MCF 10A (cell line): ENCODE measurements around the gene TNIK. TPM values are rescaled to one million over a fixed set of nuclear protein-coding genes. Genes with fewer than 3 reads are reported as not detected.

ENCODE experiments used
- BruUV-seq: library from RNA; stranded (reverse); fragments of 400-500 nt; replicated peaks from 2 replicates; lab custom pipeline; 2021; lab: Mats Ljungman, UMichigan
- CTCF ChIA-PET: fragments of 300-600 bp; sonication (Branson Sonifier 250); formaldehyde crosslinking; extraction: SDS; loops from one replicate; lab custom pipeline; 2021; ENCODE audit warnings: antibody characterized with exemption, inconsistent platforms; lab: Yijun Ruan, JAX
- POLR2A ChIA-PET: fragments of 300-600, 350-650 bp; sonication (Branson Sonifier 250); formaldehyde crosslinking; extraction: SDS; loops from one replicate; lab custom pipeline; 2020; ENCODE audit warnings: antibody characterized with exemption, inconsistent platforms; lab: Yijun Ruan, JAX
- DNase-seq: peaks from one replicate; pipeline ENCODE4 v3.0.0-alpha.2; 2018; ENCODE audit not compliant: unreplicated experiment
- H3K27ac Mint-ChIP-seq: one replicate; pipeline ENCODE4 v1.8.0; 2022; ENCODE audit warnings: mild to moderate bottlenecking, low read depth, mixed read lengths; ENCODE audit not compliant: unreplicated experiment
- H3K27me3 Mint-ChIP-seq: one replicate; pipeline ENCODE4 v1.8.0; 2022; ENCODE audit warnings: mixed read lengths; ENCODE audit not compliant: insufficient read depth, unreplicated experiment
- H3K36me3 Mint-ChIP-seq: one replicate; pipeline ENCODE4 v1.8.0; 2022; ENCODE audit warnings: mild to moderate bottlenecking, moderate library complexity, mixed read lengths; ENCODE audit not compliant: insufficient read depth, unreplicated experiment
- H3K4me1 Mint-ChIP-seq: one replicate; pipeline ENCODE4 v1.8.0; 2022; ENCODE audit warnings: mixed read lengths; ENCODE audit not compliant: insufficient read depth, unreplicated experiment
- H3K4me3 Mint-ChIP-seq: one replicate; pipeline ENCODE4 v1.8.0; 2022; ENCODE audit warnings: mild to moderate bottlenecking, moderate library complexity, mixed read lengths; ENCODE audit not compliant: unreplicated experiment
- H3K9me3 Mint-ChIP-seq: one replicate; pipeline ENCODE4 v1.8.0; 2022; ENCODE audit warnings: mixed read lengths; ENCODE audit not compliant: unreplicated experiment
- CTCF ChIP-seq: fragments of 200-600 bp; IDR thresholded peaks from one replicate; pipeline ENCODE4 v1.8.0; 2022; ENCODE audit warnings: antibody characterized with exemption, mild to moderate bottlenecking; ENCODE audit not compliant: unreplicated experiment
- intact Hi-C: fragments of 100-400 bp; cut with micrococcal nuclease; formaldehyde crosslinking; loops from 2 replicates; pipeline ENCODE4 v1.14.1; 2022
- total RNA-seq: library from RNA; stranded (reverse); gene quantifications from 2 replicates; pipeline ENCODE4 v1.2.3, GENCODE V29; 2022

The TNIK gene
- total RNA-seq, 1 experiment from 2014 or later, result 3.4 TPM

GRCh38 chr3:171374661-171375285 lies 85.4 kb downstream of the TNIK start:
- BruUV-seq, result no TSS peak
- H3K27me3 Mint-ChIP-seq, result no peaks in the 10 kb centered on the region
- peak; percentile 16 for DNase-seq
- TF ChIP-seq CTCF, result no peak
- no peak overlapping the region for H3K27ac Mint-ChIP-seq
- no peaks in the 10 kb centered on the region for H3K9me3 Mint-ChIP-seq
- H3K36me3 Mint-ChIP-seq, result no peaks in the 10 kb centered on the region
- H3K4me3 Mint-ChIP-seq, result no peak overlapping the region
- POLR2A ChIA-PET, result interaction anchor here (1.4 kb wide), 1 partner anchor 72 kb away, joined by 3 read pairs; no protein-coding TSS in a partner anchor
- intact Hi-C loops, result no loop called here
- CTCF ChIA-PET, result no interaction called here
- peaks cover 21% of the 10 kb centered on the region for H3K4me1 Mint-ChIP-seq

GRCh38 chr3:171374260-171374659 lies 85.9 kb downstream of the TNIK start:
- intact Hi-C loops, result no loop called here
- Mint-ChIP-seq H3K4me1 (peaks cover 21% of the 10 kb centered on the region), H3K9me3 (no peaks in the 10 kb centered on the region), H3K27me3 (no peaks in the 10 kb centered on the region), H3K36me3 (no peaks in the 10 kb centered on the region), H3K27ac (no peak overlapping the region), H3K4me3 (no peak overlapping the region)
- TF ChIP-seq CTCF, result no peak
- BruUV-seq, result no TSS peak
- no peak for DNase-seq
- CTCF ChIA-PET, result interaction anchor here (0.8 kb wide), 1 partner anchor 13 kb away, joined by 5 read pairs; no protein-coding TSS in a partner anchor
- POLR2A ChIA-PET, result interaction anchor here (1.4 kb wide), 1 partner anchor 73 kb away, joined by 3 read pairs; no protein-coding TSS in a partner anchor

- Mint-ChIP-seq H3K4me1 (peaks cover 21% of the 10 kb centered on the region), H3K9me3 (no peaks in the 10 kb centered on the region), H3K27me3 (no peaks in the 10 kb centered on the region), H3K36me3 (no peaks in the 10 kb centered on the region), H3K27ac (no peak overlapping the region), H3K4me3 (no peak overlapping the region)
- no TSS peak for BruUV-seq
- intact Hi-C loops, result no loop called here
- POLR2A ChIA-PET, result interaction anchor here (0.7 kb wide), 1 partner anchor 41 kb away, joined by 4 read pairs; no protein-coding TSS in a partner anchor
- CTCF ChIA-PET, result interaction anchor here (0.8 to 1.0 kb wide), 3 partner anchors 10 to 193 kb away, joined by 3 to 5 read pairs (median 5); no protein-coding TSS in a partner anchor
- TF ChIP-seq CTCF, result no peak
- no peak for DNase-seq
Measured at GRCh38 chr3:171373711-171374110, 86.5 kb downstream of the TNIK start.

GRCh38 chr3:171372694-171373093 lies 87.5 kb downstream of the TNIK start:
- ChIA-PET POLR2A (interaction anchor here (1.4 kb wide), 1 partner anchor 75 kb away, joined by 3 read pairs; no protein-coding TSS in a partner anchor), CTCF (interaction anchor here (0.9 kb wide), 1 partner anchor 11 kb away, joined by 5 read pairs; no protein-coding TSS in a partner anchor)
- BruUV-seq, result no TSS peak
- TF ChIP-seq CTCF, result no peak
- H3K36me3 Mint-ChIP-seq, result no peaks in the 10 kb centered on the region
- DNase-seq, result no peak
- H3K9me3 Mint-ChIP-seq, result no peaks in the 10 kb centered on the region
- no peaks in the 10 kb centered on the region for H3K27me3 Mint-ChIP-seq
- intact Hi-C loops, result no loop called here
- peaks cover 21% of the 10 kb centered on the region for H3K4me1 Mint-ChIP-seq
- H3K4me3 Mint-ChIP-seq, result no peak overlapping the region
- no peak overlapping the region for H3K27ac Mint-ChIP-seq
